NAMALWA (cell line): Measurements from ENCODE around the gene TEPSIN.
A peak's percentile ranks its signal among the peaks of the same experiment; 100 is the strongest.

ENCODE experiments used
- DNase-seq: peaks from one replicate; pipeline ENCODE4 v3.0.0-alpha.2; 2015; ENCODE audit warnings: low spot score

TEPSIN gene

DNA sequence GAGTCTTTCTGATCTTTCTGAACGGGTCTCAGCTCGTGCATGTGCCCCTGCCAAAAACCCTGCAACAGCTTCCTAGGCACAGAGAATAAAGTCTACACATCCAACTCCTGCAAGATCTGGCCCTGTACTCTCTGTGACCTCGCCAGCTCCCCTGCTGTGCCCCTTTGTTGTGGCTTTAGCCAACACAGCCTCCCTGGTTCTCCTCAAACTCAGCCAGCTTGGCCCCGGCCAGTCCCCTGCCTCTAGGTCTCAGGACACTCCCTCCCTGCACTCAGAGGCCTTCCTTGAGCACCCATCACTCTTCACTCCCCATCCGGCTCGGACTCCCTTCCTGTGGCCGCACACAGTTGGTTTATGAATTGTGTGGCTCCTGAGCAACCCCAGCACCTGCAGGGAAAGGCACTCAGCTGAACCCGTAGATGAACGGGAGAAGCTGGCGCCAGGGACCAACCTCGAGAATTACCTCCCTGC lies 17.4 kb downstream of the TEPSIN start:
- no peak for DNase-seq

- no peak for DNase-seq
These were observed 19.2 kb downstream of the TEPSIN start for GRCh38 chr17:81219476-81220180.

DNA sequence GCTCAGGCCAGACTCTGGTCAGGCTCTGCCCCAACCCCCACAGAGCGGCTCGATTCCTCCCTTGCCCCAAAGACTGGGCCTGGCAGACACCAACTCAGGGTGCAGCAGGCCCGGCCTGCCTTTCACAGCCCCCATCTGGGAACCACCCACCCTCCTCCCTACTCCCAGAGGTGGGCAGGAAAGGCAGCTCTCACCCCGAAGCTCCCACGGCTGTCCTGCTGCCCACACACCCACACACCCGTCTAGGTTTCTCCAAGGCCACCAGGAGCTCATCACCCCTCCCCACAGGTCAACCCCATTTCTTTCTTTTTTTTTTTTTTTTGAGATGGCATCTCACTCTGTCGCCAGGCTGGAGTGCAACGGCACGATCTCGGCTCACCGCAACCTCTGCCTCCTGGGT lies 19.9 kb downstream of the TEPSIN start:
- no peak for DNase-seq

DNA sequence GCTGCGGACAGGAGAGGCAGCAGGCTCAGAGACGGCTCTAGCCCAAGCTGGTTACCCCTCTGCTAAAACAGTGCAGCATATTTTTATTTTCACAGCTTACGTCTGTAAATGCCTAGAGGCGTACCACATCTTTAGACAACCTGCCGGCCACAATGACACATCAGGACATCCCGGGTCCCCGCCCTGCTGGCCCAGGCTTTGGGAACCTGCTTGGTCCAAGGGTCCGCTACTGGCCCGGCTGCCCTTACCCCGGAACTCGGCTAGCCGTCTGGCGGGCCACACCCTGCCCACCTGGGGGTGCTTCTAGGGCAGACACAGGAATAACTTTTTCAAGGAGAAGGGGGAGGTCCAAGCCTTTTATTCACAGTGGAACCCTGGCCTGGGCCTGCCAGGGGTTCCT lies 20.4 kb downstream of the TEPSIN start:
- no peak for DNase-seq

DNA sequence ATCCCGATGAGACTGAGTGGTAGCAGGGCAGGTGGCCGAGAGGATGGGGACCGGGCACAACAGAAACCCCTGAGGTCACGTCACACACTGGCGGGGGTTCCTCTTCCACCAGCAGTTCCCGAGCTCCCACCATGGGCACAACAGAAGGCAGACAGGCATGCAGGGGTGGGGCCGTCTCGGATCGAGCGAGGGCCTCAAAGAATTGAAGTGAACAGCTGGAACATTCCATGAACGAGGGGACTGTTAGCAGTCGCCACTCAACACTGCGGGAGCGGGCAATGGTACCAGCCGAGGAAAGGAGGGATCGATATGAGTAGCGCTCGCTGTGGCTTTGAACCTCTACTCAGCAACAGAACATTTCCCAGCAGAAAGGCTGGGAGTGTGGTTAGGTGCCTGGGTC lies 21.4 kb downstream of the TEPSIN start:
- no peak for DNase-seq

DNA sequence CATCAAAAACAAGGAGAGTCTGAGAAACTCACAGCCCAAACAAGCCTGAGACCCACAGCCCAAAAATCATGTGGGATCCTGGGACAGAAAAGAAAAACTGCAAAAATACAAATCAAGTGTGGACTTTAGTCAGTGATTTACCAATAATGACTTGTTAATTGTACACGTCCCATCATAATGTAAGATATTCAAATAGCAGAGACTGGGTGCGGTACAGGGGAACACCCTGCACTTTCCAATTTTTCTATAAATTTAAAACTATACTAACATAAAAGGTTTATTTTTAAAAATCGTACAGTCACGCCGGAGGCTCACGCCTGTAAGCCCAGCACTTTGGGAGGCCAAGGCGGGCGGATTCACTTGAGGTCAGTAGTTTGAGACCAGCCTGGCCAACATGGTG lies 24.9 kb downstream of the TEPSIN start:
- DNase-seq, result no peak

DNA sequence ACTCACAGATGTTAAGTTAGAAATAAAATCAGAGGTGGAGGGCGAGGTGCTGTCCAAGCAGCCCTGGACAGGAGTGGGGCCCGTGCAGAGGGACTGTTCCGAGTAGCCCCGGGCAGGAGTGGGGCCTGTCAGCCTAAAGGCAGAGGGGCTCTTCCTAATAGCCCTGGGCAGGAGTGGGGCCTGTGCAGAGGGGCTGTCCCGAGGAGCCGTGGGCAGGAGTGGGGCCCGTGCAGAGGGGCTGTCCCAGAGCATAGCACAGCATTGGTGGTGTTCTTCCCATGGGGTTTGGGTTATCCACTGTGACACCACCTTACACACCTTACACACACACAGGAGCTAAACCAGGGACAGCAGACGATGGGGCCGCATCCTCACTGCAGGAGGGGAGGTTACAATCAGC lies 26.5 kb downstream of the TEPSIN start:
- DNase-seq, result no peak

- peak; percentile 28 for DNase-seq
These were observed 28.0 kb downstream of the TEPSIN start for GRCh38 chr17:81210868-81211267.

- DNase-seq, result no peak
These were observed 28.4 kb downstream of the TEPSIN start for GRCh38 chr17:81210466-81210865.

DNA sequence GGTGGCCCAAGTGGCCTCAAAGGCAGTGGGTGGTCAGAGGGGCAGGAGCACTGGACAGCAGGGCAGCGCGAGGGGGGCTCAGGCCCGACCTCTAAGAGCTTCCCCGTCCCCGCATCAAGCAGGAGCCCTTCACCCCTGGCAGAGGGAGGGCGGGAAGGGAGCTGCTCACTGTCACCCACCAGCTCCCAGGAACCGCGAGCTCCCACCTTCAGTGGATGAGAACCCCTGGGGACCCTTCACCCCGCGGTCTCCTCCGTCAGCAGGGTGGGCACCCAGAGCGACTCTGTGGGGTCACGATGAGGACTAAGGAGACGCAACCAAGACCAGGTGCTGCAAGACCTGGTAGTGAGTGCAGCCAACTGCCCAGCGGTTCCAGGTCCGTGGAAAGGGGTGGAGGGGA lies 29.7 kb downstream of the TEPSIN start:
- DNase-seq, result no peak

DNA sequence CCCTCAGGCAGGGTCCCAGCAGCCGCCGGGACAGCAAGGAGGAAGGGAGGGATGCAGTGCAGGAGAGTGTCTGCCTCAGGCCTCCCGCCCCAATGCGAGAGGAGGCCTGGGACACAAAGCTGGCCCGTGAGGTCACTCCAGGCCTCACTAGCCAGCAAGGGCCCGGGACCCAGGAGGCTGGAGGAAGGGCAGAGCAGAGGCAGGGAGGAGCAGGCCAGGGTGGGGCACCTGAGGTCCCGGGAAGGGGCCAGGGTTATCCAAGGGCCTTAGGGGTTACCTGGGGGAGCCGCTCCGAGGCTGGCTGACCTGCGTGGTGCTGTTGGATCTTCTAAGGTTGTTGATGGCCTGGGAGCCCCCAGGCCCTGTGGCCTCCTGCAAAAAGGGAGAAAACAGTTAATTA lies 30.2 kb downstream of the TEPSIN start:
- no peak for DNase-seq

DNA sequence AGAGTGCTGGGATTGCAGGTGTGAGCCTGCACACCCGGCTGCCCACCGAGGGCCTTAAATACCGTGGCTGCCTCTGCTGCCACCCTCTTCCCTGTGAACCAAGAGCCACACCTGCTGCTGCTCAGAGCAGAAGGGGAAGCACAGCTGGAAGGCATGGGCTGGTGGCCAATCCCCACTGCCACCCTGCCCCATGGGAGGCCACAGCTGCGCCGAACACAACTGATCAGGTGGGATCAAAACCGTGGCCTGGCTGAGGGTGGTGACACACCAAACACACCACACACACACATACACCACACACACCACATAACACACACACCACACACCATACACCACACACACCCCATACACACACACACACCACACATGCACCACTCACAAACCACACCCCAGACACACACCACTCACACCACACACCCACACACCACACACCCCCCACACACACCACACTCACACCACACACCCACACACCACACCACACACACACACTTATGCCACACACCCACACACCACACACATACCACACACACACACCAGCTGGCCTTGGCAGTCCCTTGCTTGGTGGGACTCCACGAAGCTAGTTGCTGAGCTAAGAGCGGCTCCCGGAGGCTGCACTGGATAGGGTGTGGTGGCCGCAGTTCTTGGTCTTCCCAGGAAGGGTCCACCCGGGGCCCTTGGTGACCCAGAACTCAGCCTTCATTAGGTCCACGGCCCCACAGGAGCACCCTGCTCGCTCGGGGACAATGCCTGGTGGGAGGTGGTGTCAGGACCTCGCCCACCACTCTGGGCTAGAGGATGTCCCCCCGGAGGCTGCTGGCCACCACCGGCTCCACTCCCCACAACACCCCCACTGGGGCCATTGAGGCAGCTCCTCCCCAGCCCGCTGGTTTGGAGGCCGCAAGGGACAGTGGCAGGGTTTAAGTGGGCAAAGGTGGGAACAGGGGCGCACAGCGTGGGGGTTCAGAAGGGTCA lies 31.0 kb downstream of the TEPSIN start:
- peak; percentile 88 for DNase-seq

DNA sequence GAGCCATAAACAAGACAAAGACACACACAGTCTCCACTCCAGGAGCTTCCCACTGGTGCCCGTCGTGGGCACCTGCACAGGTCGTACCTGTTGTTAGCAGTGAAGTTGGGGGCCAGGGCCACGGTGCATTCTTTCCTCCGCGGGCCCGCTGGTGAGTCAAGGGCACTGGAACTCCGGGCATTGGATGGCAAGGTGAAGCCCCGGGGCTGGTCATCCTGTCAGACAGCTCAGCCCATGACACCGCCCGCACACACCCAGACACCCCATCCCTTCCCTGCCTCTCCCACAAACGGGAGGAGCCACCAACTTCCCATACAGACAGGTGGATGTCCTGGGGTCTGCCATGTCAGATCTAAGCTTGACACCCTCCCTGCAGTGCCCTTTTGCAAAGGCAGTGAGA lies 32.2 kb downstream of the TEPSIN start:
- DNase-seq, result no peak

- no peak for DNase-seq
These were observed 32.7 kb downstream of the TEPSIN start for GRCh38 chr17:81206166-81206565.

- DNase-seq, result peak; percentile 30
These were observed 34.3 kb downstream of the TEPSIN start for GRCh38 chr17:81204578-81204977.

- DNase-seq, result no peak
These were observed 35.7 kb downstream of the TEPSIN start for GRCh38 chr17:81203136-81203535.

- DNase-seq, result no peak
These were observed 36.5 kb downstream of the TEPSIN start for GRCh38 chr17:81202318-81202717.

GRCh38 chr17:81200695-81201580 lies 37.9 kb downstream of the TEPSIN start:
- DNase-seq, result peak; percentile 84

DNA sequence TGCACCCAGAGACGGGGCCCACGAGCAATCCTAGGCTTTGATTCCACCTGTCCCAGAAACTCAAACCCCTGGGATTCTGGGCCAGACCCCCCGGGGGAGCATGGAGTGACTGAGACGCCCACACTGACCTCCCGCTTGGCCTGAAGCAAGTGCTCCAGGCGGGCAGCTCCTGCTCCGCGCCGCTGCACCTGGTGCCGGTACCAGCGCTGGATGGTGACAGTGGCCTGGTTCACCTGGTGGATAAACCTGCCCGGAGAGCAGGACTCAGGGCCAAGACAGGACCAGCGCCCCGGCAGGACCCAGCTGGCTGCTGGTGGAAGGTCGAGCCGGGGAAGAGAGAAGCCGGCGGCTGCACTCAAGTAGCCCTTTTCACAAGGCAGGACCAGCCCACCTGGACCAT lies 38.7 kb downstream of the TEPSIN start:
- DNase-seq, result no peak

GRCh38 chr17:81199482-81199830 lies 39.4 kb downstream of the TEPSIN start:
- DNase-seq, result no peak

- DNase-seq, result no peak
These were observed 39.9 kb downstream of the TEPSIN start for GRCh38 chr17:81198826-81199481.
